GM23338 (cell line): ENCODE results near the gene EID1. TPM values are rescaled to one million over a fixed set of nuclear protein-coding genes. Genes with fewer than 3 reads are reported as not detected.
A peak's percentile ranks its signal among the peaks of the same experiment; 100 is the strongest.

Source experiments
- ATAC-seq: fragments of 200-7000 bp; cut with Tn5 transposase; 3 replicates; pipeline ENCODE4 v1.9.1; 2020
- DNase-seq: peaks from one replicate; pipeline ENCODE4 v3.0.0-alpha.2; 2015; ENCODE audit warnings: low spot score
- H2AFZ ChIP-seq: fragments of 200-600 bp; sonication (generic); 2 replicates; pipeline ENCODE4 v1.8.0; 2016; ENCODE audit warnings: antibody characterized with exemption, mild to moderate bottlenecking, moderate library complexity
- H3F3A ChIP-seq: fragments of 200-600 bp; sonication (generic); replicated peaks from 2 replicates; pipeline ENCODE4 v1.8.0; 2017; ENCODE audit warnings: antibody characterized with exemption, mixed run types, low read depth
- H3K27ac ChIP-seq: fragments of 200-600 bp; sonication (generic); 2 replicates; pipeline ENCODE4 v1.6.1; 2016; ENCODE audit warnings: low read depth
- H3K27me3 ChIP-seq: fragments of 200-600 bp; sonication (generic); 2 replicates; pipeline ENCODE4 v1.8.0; 2016; ENCODE audit warnings: mild to moderate bottlenecking, mixed run types, moderate library complexity; ENCODE audit not compliant: insufficient read depth
- H3K36me3 ChIP-seq: fragments of 200-600 bp; sonication (generic); 2 replicates; pipeline ENCODE4 v1.8.0; 2016; ENCODE audit warnings: mild to moderate bottlenecking; ENCODE audit not compliant: insufficient read depth
- H3K4me1 ChIP-seq: fragments of 200-600 bp; sonication (generic); 2 replicates; pipeline ENCODE4 v1.8.0; 2016; ENCODE audit warnings: mild to moderate bottlenecking, moderate library complexity; ENCODE audit not compliant: insufficient read depth
- H3K4me2 ChIP-seq: fragments of 200-600 bp; sonication (generic); 2 replicates; pipeline ENCODE4 v1.7.1; 2017; ENCODE audit warnings: mixed run types
- H3K4me3 ChIP-seq: fragments of 200-600 bp; sonication (generic); 2 replicates; pipeline ENCODE4 v1.6.1; 2016; ENCODE audit warnings: mixed run types
- H3K79me2 ChIP-seq: fragments of 200-600 bp; sonication (generic); replicated peaks from 2 replicates; pipeline ENCODE4 v1.8.0; 2017; ENCODE audit warnings: mild to moderate bottlenecking; ENCODE audit not compliant: insufficient read depth
- H3K9me2 ChIP-seq: fragments of 200-600 bp; sonication (generic); 2 replicates; pipeline ENCODE4 v1.8.0; 2017; ENCODE audit not compliant: insufficient read depth
- H4K20me1 ChIP-seq: fragments of 200-600 bp; sonication (generic); replicated peaks from 2 replicates; pipeline ENCODE4 v1.8.0; 2017; ENCODE audit warnings: mild to moderate bottlenecking; ENCODE audit not compliant: insufficient read depth
- H3K27ac Mint-ChIP-seq: 2 replicates; pipeline ENCODE4 v1.8.0; 2020; ENCODE audit warnings: inconsistent platforms, mild to moderate bottlenecking, moderate library complexity, mixed read lengths
- H3K27me3 Mint-ChIP-seq: 3 replicates; pipeline ENCODE4 v1.8.0; 2022; ENCODE audit warnings: low read depth, mild to moderate bottlenecking, moderate library complexity, mixed read lengths, inconsistent platforms; ENCODE audit not compliant: insufficient read depth, poor library complexity
- H3K36me3 Mint-ChIP-seq: 3 replicates; pipeline ENCODE4 v1.8.0; 2021; ENCODE audit warnings: low read depth, mild to moderate bottlenecking, inconsistent platforms, moderate library complexity, mixed read lengths
- H3K4me1 Mint-ChIP-seq: 3 replicates; pipeline ENCODE4 v1.8.0; 2020; ENCODE audit warnings: mild to moderate bottlenecking, inconsistent platforms, mixed read lengths
- H3K4me3 Mint-ChIP-seq: 3 replicates; pipeline ENCODE4 v1.8.0; 2021; ENCODE audit warnings: moderate library complexity, mild to moderate bottlenecking, inconsistent platforms, mixed read lengths
- H3K9me3 Mint-ChIP-seq: 3 replicates; pipeline ENCODE4 v1.8.0; 2020; ENCODE audit warnings: moderate library complexity, mild to moderate bottlenecking, inconsistent platforms, mixed read lengths
- CREB1 ChIP-seq: fragments of 250-450 bp; sonication (Bioruptor Pico); IDR thresholded peaks from 2 replicates; pipeline ENCODE4 v1.5.0; 2020; ENCODE audit warnings: low read depth, mild to moderate bottlenecking, moderate library complexity
- EZH2phosphoT487 ChIP-seq: fragments of 200-600 bp; sonication (generic); IDR thresholded peaks from one replicate; pipeline ENCODE4 v1.8.1; 2018; ENCODE audit warnings: antibody characterized with exemption; ENCODE audit not compliant: unreplicated experiment
- JUNB ChIP-seq: IDR thresholded peaks from one replicate; pipeline ENCODE4 v1.6.1; 2016; ENCODE audit warnings: antibody characterized with exemption; ENCODE audit not compliant: unreplicated experiment
- NANOG ChIP-seq: IDR thresholded peaks from 2 replicates; pipeline ENCODE4 v1.6.1; 2016; ENCODE audit warnings: antibody characterized with exemption, borderline replicate concordance
- POLR2AphosphoS5 ChIP-seq: IDR thresholded peaks from 2 replicates; pipeline ENCODE4 v1.6.1; 2016; ENCODE audit warnings: antibody characterized with exemption, low read depth
- STAT1 ChIP-seq: IDR thresholded peaks from one replicate; pipeline ENCODE4 v1.6.1; 2016; ENCODE audit warnings: antibody characterized with exemption; ENCODE audit not compliant: unreplicated experiment
- ZNF114 ChIP-seq: fragments of 250-450 bp; sonication (Bioruptor Pico); IDR thresholded peaks from 2 replicates; pipeline ENCODE4 v1.5.0; 2020; ENCODE audit warnings: mild to moderate bottlenecking, moderate library complexity
- ZNF331 ChIP-seq: fragments of 250-450 bp; sonication (Bioruptor Pico); IDR thresholded peaks from 2 replicates; pipeline ENCODE4 v1.5.0; 2020; ENCODE audit warnings: low read depth, mild to moderate bottlenecking, moderate library complexity
- polyA plus RNA-seq: library from polyadenylated mRNA; unstranded; fragments of >200 nt; fragmentation: Nextera tagmentation; extraction: Ambion mirVana; gene quantifications from 2 replicates; pipeline ENCODE4 v1.2.1, GENCODE V29; 2016
- total RNA-seq: library from RNA; depleted of rRNA; stranded (reverse); fragments of >200 nt; shearing (Covaris generic); gene quantifications from 2 replicates; pipeline ENCODE4 v1.2.3, GENCODE V29; 2014
- TF ChIP-seq, protein P1 (sequence below): fragments of 250-450 bp; sonication (Bioruptor Pico); IDR thresholded peaks from 2 replicates; pipeline ENCODE4 v1.5.0; 2020; ENCODE audit warnings: mild to moderate bottlenecking, moderate library complexity
- TF ChIP-seq, protein P2 (sequence below): IDR thresholded peaks from one replicate; pipeline ENCODE4 v1.6.1; 2018; ENCODE audit warnings: antibody characterized with exemption; ENCODE audit not compliant: unreplicated experiment
- TF ChIP-seq, protein P3 (sequence below): IDR thresholded peaks from 2 replicates; pipeline ENCODE4 v1.6.1; 2016; ENCODE audit warnings: antibody characterized with exemption
- TF ChIP-seq, protein P4 (sequence below), 2 experiments: fragments of 200-600 bp in 1 of 2; sonication (generic) in 1 of 2; conservative IDR thresholded peaks; 2 replicates each; pipeline versions ENCODE4 v1.5.1 to v1.6.1; 2016 to 2017; ENCODE audit warnings: antibody characterized with exemption in 2 of 2, low read depth in 2 of 2, mild to moderate bottlenecking in 2 of 2, moderate library complexity in 1 of 2

Gene EID1
- total and polyA plus RNA-seq, 2 experiments from 2014 or later: 113 to 324 TPM

DNA sequence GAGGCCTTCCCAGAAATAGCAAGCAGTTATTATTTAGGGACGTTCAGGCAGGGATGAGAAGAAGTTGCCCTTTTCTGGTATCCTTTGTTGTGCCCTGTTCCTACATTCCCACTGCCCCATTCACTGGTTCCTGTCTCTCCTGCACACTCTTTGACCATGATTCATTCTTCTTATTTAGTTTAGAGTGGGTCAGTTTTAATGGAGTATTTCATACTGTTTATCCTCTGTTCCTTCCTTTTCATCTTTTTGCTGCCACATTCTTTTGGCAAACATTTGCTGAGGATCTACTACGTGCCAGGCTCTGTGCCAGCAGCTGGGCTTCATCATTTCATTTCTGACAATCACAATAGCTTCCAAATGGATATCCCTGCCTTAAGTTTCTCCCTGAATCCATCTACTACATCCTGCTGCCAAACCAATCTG is 11.8 kb upstream of the EID1 start:
- H3K27ac ChIP-seq: no peak overlapping the region
- Mint-ChIP-seq H3K27ac (no peak overlapping the region; the same call in 1 of the 2 replicates), H3K4me3 (no peak overlapping the region), H3K9me3 (no peaks in the 10 kb centered on the region; the same call in 2 of the 3 replicates), H3K27me3 (peaks cover 6% of the 10 kb centered on the region), H3K4me1 (peaks cover 8% of the 10 kb centered on the region; the same call in 2 of the 3 replicates), H3K36me3 (no peaks in the 10 kb centered on the region)
- TF ChIP-seq STAT1 (no peak), ZNF331 (CRISPR knock-in tag) (no peak), POLR2AphosphoS5 (no peak), CREB1 (CRISPR knock-in tag) (no peak), NANOG (no peak), JUNB (no peak), ZNF114 (CRISPR knock-in tag) (no peak), EZH2phosphoT487 (no peak)
- TF ChIP-seq, protein P1, sequence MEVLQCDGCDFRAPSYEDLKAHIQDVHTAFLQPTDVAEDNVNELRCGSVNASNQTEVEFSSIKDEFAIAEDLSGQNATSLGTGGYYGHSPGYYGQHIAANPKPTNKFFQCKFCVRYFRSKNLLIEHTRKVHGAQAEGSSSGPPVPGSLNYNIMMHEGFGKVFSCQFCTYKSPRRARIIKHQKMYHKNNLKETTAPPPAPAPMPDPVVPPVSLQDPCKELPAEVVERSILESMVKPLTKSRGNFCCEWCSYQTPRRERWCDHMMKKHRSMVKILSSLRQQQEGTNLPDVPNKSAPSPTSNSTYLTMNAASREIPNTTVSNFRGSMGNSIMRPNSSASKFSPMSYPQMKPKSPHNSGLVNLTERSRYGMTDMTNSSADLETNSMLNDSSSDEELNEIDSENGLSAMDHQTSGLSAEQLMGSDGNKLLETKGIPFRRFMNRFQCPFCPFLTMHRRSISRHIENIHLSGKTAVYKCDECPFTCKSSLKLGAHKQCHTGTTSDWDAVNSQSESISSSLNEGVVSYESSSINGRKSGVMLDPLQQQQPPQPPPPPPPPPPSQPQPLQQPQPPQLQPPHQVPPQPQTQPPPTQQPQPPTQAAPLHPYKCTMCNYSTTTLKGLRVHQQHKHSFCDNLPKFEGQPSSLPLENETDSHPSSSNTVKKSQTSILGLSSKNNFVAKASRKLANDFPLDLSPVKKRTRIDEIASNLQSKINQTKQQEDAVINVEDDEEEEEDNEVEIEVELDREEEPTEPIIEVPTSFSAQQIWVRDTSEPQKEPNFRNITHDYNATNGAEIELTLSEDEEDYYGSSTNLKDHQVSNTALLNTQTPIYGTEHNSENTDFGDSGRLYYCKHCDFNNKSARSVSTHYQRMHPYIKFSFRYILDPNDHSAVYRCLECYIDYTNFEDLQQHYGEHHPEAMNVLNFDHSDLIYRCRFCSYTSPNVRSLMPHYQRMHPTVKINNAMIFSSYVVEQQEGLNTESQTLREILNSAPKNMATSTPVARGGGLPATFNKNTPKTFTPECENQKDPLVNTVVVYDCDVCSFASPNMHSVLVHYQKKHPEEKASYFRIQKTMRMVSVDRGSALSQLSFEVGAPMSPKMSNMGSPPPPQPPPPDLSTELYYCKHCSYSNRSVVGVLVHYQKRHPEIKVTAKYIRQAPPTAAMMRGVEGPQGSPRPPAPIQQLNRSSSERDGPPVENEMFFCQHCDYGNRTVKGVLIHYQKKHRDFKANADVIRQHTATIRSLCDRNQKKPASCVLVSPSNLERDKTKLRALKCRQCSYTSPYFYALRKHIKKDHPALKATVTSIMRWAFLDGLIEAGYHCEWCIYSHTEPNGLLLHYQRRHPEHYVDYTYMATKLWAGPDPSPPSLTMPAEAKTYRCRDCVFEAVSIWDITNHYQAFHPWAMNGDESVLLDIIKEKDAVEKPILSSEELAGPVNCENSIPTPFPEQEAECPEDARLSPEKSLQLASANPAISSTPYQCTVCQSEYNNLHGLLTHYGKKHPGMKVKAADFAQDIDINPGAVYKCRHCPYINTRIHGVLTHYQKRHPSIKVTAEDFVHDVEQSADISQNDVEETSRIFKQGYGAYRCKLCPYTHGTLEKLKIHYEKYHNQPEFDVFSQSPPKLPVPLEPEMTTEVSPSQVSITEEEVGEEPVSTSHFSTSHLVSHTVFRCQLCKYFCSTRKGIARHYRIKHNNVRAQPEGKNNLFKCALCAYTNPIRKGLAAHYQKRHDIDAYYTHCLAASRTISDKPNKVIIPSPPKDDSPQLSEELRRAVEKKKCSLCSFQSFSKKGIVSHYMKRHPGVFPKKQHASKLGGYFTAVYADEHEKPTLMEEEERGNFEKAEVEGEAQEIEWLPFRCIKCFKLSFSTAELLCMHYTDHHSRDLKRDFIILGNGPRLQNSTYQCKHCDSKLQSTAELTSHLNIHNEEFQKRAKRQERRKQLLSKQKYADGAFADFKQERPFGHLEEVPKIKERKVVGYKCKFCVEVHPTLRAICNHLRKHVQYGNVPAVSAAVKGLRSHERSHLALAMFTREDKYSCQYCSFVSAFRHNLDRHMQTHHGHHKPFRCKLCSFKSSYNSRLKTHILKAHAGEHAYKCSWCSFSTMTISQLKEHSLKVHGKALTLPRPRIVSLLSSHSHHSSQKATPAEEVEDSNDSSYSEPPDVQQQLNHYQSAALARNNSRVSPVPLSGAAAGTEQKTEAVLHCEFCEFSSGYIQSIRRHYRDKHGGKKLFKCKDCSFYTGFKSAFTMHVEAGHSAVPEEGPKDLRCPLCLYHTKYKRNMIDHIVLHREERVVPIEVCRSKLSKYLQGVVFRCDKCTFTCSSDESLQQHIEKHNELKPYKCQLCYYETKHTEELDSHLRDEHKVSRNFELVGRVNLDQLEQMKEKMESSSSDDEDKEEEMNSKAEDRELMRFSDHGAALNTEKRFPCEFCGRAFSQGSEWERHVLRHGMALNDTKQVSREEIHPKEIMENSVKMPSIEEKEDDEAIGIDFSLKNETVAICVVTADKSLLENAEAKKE: no peak
- TF ChIP-seq, protein P2, sequence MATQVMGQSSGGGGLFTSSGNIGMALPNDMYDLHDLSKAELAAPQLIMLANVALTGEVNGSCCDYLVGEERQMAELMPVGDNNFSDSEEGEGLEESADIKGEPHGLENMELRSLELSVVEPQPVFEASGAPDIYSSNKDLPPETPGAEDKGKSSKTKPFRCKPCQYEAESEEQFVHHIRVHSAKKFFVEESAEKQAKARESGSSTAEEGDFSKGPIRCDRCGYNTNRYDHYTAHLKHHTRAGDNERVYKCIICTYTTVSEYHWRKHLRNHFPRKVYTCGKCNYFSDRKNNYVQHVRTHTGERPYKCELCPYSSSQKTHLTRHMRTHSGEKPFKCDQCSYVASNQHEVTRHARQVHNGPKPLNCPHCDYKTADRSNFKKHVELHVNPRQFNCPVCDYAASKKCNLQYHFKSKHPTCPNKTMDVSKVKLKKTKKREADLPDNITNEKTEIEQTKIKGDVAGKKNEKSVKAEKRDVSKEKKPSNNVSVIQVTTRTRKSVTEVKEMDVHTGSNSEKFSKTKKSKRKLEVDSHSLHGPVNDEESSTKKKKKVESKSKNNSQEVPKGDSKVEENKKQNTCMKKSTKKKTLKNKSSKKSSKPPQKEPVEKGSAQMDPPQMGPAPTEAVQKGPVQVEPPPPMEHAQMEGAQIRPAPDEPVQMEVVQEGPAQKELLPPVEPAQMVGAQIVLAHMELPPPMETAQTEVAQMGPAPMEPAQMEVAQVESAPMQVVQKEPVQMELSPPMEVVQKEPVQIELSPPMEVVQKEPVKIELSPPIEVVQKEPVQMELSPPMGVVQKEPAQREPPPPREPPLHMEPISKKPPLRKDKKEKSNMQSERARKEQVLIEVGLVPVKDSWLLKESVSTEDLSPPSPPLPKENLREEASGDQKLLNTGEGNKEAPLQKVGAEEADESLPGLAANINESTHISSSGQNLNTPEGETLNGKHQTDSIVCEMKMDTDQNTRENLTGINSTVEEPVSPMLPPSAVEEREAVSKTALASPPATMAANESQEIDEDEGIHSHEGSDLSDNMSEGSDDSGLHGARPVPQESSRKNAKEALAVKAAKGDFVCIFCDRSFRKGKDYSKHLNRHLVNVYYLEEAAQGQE: no peak
- TF ChIP-seq, protein P3, sequence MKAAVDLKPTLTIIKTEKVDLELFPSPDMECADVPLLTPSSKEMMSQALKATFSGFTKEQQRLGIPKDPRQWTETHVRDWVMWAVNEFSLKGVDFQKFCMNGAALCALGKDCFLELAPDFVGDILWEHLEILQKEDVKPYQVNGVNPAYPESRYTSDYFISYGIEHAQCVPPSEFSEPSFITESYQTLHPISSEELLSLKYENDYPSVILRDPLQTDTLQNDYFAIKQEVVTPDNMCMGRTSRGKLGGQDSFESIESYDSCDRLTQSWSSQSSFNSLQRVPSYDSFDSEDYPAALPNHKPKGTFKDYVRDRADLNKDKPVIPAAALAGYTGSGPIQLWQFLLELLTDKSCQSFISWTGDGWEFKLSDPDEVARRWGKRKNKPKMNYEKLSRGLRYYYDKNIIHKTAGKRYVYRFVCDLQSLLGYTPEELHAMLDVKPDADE: no peak
- TF ChIP-seq, protein P4, sequence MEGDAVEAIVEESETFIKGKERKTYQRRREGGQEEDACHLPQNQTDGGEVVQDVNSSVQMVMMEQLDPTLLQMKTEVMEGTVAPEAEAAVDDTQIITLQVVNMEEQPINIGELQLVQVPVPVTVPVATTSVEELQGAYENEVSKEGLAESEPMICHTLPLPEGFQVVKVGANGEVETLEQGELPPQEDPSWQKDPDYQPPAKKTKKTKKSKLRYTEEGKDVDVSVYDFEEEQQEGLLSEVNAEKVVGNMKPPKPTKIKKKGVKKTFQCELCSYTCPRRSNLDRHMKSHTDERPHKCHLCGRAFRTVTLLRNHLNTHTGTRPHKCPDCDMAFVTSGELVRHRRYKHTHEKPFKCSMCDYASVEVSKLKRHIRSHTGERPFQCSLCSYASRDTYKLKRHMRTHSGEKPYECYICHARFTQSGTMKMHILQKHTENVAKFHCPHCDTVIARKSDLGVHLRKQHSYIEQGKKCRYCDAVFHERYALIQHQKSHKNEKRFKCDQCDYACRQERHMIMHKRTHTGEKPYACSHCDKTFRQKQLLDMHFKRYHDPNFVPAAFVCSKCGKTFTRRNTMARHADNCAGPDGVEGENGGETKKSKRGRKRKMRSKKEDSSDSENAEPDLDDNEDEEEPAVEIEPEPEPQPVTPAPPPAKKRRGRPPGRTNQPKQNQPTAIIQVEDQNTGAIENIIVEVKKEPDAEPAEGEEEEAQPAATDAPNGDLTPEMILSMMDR (conservative IDR thresholded peaks at IDR 0.05; ENCODE audit: low read depth in 2 of 2): no peak
- H3K4me3 ChIP-seq: no peak overlapping the region
- no peaks in the 10 kb centered on the region for H3K9me2 ChIP-seq
- no peaks in the 10 kb centered on the region for H3F3A ChIP-seq
- H3K27me3 ChIP-seq: no peaks in the 10 kb centered on the region
- H2AFZ ChIP-seq: peak overlapping the region; percentile 50; the same call in 1 of the 2 replicates
- no peaks in the 10 kb centered on the region for H4K20me1 ChIP-seq
- no peak for DNase-seq
- H3K4me1 ChIP-seq: peaks cover 9% of the 10 kb centered on the region; the same call in 1 of the 2 replicates
- no peak overlapping the region for H3K4me2 ChIP-seq
- no peaks in the 10 kb centered on the region for H3K36me3 ChIP-seq
- ATAC-seq: no peak
- H3K79me2 ChIP-seq: no peaks in the 10 kb centered on the region
